ENCODE measurements around the gene GFY.
A peak's percentile ranks its signal among the peaks of the same experiment; 100 is the strongest.

Gene GFY

DNA sequence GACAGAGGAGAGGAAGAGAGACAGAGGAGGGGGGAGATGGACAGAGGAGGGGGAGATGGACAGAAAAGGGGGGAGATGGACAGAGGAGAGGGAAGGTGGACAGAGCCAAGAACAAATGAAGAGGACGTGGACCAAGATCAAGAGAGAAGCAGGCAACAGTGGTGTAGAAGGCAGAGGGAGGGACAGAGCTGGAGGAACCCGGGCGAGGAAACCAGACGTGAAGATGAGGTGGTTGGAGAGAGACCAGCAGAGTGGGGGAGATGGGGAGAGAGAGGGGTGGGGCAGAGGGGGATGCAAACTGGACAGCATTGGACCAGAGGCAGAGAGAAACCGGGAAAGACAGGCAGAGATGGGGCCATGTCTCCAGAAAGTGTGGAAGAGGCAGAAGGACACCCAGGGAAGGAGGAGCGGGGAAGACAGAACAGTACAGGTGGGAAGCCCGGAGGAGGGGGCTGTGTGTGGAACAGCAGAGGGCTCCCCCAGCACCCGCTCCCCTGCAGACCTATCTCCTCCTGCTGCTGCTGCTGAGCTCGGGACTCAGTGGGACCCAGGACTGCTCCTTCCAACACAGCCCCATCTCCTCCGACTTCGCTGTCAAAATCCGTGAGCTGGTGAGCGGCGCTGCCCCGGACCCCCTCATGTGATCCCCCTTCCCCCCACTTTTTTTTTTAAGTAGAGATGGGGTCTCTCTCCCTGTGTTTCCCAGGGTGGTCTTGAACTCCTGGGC is 50.2 kb downstream of the GFY start:
- no peak for DNase-seq (ENCODE audit: low read depth)
- no peak for TF ChIP-seq CTCF (IDR thresholded peaks at IDR 0.05; ENCODE audit: low read depth, low read length, missing control alignments)
- no peak overlapping the region for H3K4me3 ChIP-seq (ENCODE audit: low read depth, low read length)

GRCh38 chr19:49475995-49476880 is 51.0 kb downstream of the GFY start:
- H3K4me3 ChIP-seq (ENCODE audit: low read depth, low read length): no peak overlapping the region
- peak; percentile 64 for TF ChIP-seq CTCF (IDR thresholded peaks at IDR 0.05; ENCODE audit: low read depth, low read length, missing control alignments)
- DNase-seq (ENCODE audit: low read depth): no peak

Data from GM12864 (cell line).